Ovary (tissue), 9 donors: ENCODE measurements around the gene BMAL2. TPM values are rescaled to one million over a fixed set of nuclear protein-coding genes. Genes with fewer than 3 reads are reported as not detected.

Experiments used
- DNase-seq, 5 donors: peaks; one replicate each; pipeline ENCODE4 v3.0.0-alpha.2; 2019 to 2020
- H3K27ac ChIP-seq, 2 donors: fragments of 200-600 bp; one replicate each; pipeline versions ENCODE4 v1.5.1 to v1.8.0; 2019 to 2022
- H3K27me3 ChIP-seq: fragments of 200-600 bp; one replicate; pipeline ENCODE4 v1.8.0; 2022
- H3K36me3 ChIP-seq: fragments of 200-600 bp; sonication (generic); one replicate; pipeline ENCODE4 v1.5.1; 2019
- H3K4me1 ChIP-seq: one replicate; pipeline ENCODE4 v1.8.1; 2013; ENCODE audit warnings: mild to moderate bottlenecking, moderate library complexity; ENCODE audit not compliant: insufficient read depth
- H3K4me3 ChIP-seq: fragments of 200-600 bp; sonication (generic); one replicate; pipeline ENCODE4 v1.5.1; 2017
- H3K9me3 ChIP-seq, 2 donors: fragments of 200-600 bp in 1 of 2; sonication (generic) in 1 of 2; one replicate each; pipeline versions ENCODE4 v1.5.1 to v1.8.1; 2013 to 2019; ENCODE audit warnings: mild to moderate bottlenecking in 1 of 2, moderate library complexity in 1 of 2
- EP300 ChIP-seq: sonication (generic); formaldehyde crosslinking; IDR thresholded peaks from one replicate; pipeline ENCODE4 v1.6.1; 2017; ENCODE audit warnings: antibody characterized with exemption
- POLR2A ChIP-seq: fragments of 450-650 bp; IDR thresholded peaks from one replicate; pipeline ENCODE4 v1.6.1; 2017; ENCODE audit warnings: antibody characterized with exemption, mild to moderate bottlenecking, moderate library complexity
- WGBS, 3 donors: extraction: QIAGEN DNeasy Blood & Tissue Kit in 1 of 3; methylation state at CpG; one replicate each; pipeline versions ENCODE4 v1.1.5 to v1.1.7; 2013 to 2017; 5-methylcytosine and 5-hydroxymethylcytosine counted together
- intact Hi-C, 4 donors: fragments of 100-400 bp; cut with DNase I; formaldehyde crosslinking; loops; one replicate each; pipeline versions ENCODE4 v1.11.0 to v1.15.1; 2022 to 2023
- polyA plus RNA-seq, 2 donors: library from polyadenylated mRNA; stranded (reverse); fragments of 200-250 nt in 1 of 2; fragments of 350-450 nt in 1 of 2; fragmentation: Illumina TruSeq in 1 of 2; extraction: RNeasy Lipid Tissue Mini Kit (QIAGEN cat#74804) in 1 of 2; gene quantifications; one replicate each; pipeline ENCODE4 v1.2.3, GENCODE V29; 2013 to 2014
- total RNA-seq, 7 donors: library from RNA; depleted of rRNA in 2 of 7; stranded (reverse); fragments of >200 nt in 2 of 7; fragmentation: NEBNext Ultra II Directional in 3 of 7; extraction: Animal tissue kit (Norgen Biotek cat#: 25700) in 3 of 7; gene quantifications; one replicate each; pipeline versions ENCODE4 v1.1.0 to v1.2.4, GENCODE V29; 2016 to 2023
- TF ChIP-seq, protein P1 (sequence below), 3 donors: fragments of 450-650 bp in 2 of 3; fragments of 200-600 bp in 1 of 3; IDR thresholded peaks; one replicate each; pipeline versions ENCODE4 v1.5.1 to v1.8.0; 2016 to 2022; ENCODE audit warnings: antibody characterized with exemption in 3 of 3, mild to moderate bottlenecking in 1 of 3
- donor health status: DM: no; HTN: no; CAD: no; lungs with moderate emphysema.
- donor health status: DM: no; HTN: no; CAD: no.
- donor health status: Bipolar disorder and iron deficiency.
- donor health status: DM: yes; HTN: yes; CAD: no.
- donor health status: DM: no; HTN: no; CAD: no.
- donor health status: DM: yes; HTN: yes; CAD: no.

The BMAL2 gene
- total and polyA plus RNA-seq, 9 donors = 0.13 to 3.0 (median 0.87) TPM

- H3K27ac ChIP-seq = no peak overlapping the region
Measured at GRCh38 chr12:27309293-27309994, 23.2 kb upstream of the BMAL2 start.

GRCh38 chr12:27309995-27310315 lies 22.7 kb upstream of the BMAL2 start:
- Histone ChIP-seq H3K36me3 (no peaks in the 10 kb centered on the region), H3K9me3 (no peaks in the 10 kb centered on the region), H3K27ac (no peak overlapping the region), H3K27me3 (no peaks in the 10 kb centered on the region), H3K4me3 (no peak overlapping the region), H3K4me1 (no peaks in the 10 kb centered on the region)
- WGBS, 3 donors = 96 to 100% (median 98%) methylated on average over 1 of the region's 1 CpG
- no peak for DNase-seq
- intact Hi-C loops = loop anchor here in 2 of 4 donors (10.0 kb wide), 3 partner anchors 285 to 455 kb away; partner anchors contain the start of genes MED21 (in 1 of the 2) and TM7SF3 (in 1 of the 2)
- TF ChIP-seq POLR2A = no peak
- no peak for TF ChIP-seq EP300
- TF ChIP-seq, protein P1, sequence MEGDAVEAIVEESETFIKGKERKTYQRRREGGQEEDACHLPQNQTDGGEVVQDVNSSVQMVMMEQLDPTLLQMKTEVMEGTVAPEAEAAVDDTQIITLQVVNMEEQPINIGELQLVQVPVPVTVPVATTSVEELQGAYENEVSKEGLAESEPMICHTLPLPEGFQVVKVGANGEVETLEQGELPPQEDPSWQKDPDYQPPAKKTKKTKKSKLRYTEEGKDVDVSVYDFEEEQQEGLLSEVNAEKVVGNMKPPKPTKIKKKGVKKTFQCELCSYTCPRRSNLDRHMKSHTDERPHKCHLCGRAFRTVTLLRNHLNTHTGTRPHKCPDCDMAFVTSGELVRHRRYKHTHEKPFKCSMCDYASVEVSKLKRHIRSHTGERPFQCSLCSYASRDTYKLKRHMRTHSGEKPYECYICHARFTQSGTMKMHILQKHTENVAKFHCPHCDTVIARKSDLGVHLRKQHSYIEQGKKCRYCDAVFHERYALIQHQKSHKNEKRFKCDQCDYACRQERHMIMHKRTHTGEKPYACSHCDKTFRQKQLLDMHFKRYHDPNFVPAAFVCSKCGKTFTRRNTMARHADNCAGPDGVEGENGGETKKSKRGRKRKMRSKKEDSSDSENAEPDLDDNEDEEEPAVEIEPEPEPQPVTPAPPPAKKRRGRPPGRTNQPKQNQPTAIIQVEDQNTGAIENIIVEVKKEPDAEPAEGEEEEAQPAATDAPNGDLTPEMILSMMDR (IDR thresholded peaks at IDR 0.05) = no peak

More at GRCh38 chr12:27309293-27309994, 23.2 kb upstream of the BMAL2 start:
- no peaks in the 10 kb centered on the region for H3K27me3 ChIP-seq
- H3K4me3 ChIP-seq = no peak overlapping the region
- intact Hi-C loops = loop anchor here in 2 of 4 donors (10.0 kb wide), 3 partner anchors 285 to 455 kb away; partner anchors contain the start of genes MED21 (in 1 of the 2) and TM7SF3 (in 1 of the 2)
- no peak for TF ChIP-seq POLR2A
- TF ChIP-seq, protein P1 (IDR thresholded peaks at IDR 0.05) = no peak
- H3K36me3 ChIP-seq = no peaks in the 10 kb centered on the region
- no peak for DNase-seq
- H3K9me3 ChIP-seq = no peaks in the 10 kb centered on the region
- no peaks in the 10 kb centered on the region for H3K4me1 ChIP-seq
- WGBS, 3 donors = 93 to 94% (median 93%) methylated on average over 2 of the region's 2 CpGs

- no peaks in the 10 kb centered on the region for H3K27me3 ChIP-seq
- no peaks in the 10 kb centered on the region for H3K4me1 ChIP-seq
- no peaks in the 10 kb centered on the region for H3K36me3 ChIP-seq
- TF ChIP-seq POLR2A (no peak), EP300 (no peak)
- TF ChIP-seq, protein P1 (IDR thresholded peaks at IDR 0.05) = no peak
- H3K9me3 ChIP-seq = no peaks in the 10 kb centered on the region
- H3K4me3 ChIP-seq = no peak overlapping the region
- intact Hi-C loops = no loop called here
- 91 to 96% (median 91%) methylated on average over 1 of the region's 1 CpG for WGBS, 3 donors
- no peak for DNase-seq
- no peak overlapping the region for H3K27ac ChIP-seq
Measured at GRCh38 chr12:27316947-27317346, 15.7 kb upstream of the BMAL2 start.

- no peaks in the 10 kb centered on the region for H3K36me3 ChIP-seq
- no peak for DNase-seq
- no peaks in the 10 kb centered on the region for H3K27me3 ChIP-seq
- H3K4me3 ChIP-seq = no peak overlapping the region
- H3K27ac ChIP-seq = no peak overlapping the region
- intact Hi-C loops = no loop called here
- no peaks in the 10 kb centered on the region for H3K9me3 ChIP-seq
- H3K4me1 ChIP-seq = no peaks in the 10 kb centered on the region
- WGBS, 3 donors = 1 to 11% (median 9%) methylated on average over 1 of the region's 1 CpG
- TF ChIP-seq, protein P1 (IDR thresholded peaks at IDR 0.05) = no peak
- TF ChIP-seq EP300 (no peak), POLR2A (no peak)
Measured at GRCh38 chr12:27319409-27319808, 13.2 kb upstream of the BMAL2 start.
